Stomach (tissue), 9 donors: Measurements from ENCODE around the gene ORM1. TPM values are rescaled to one million over a fixed set of nuclear protein-coding genes. Genes with fewer than 3 reads are reported as not detected.

Source experiments
- DNase-seq, 2 donors: peaks; one replicate each; pipeline versions ENCODE4 v3.0.0 to v3.0.0-alpha.2; 2013 to 2019
- H3K27ac ChIP-seq, 5 donors: fragments of 200-600 bp in 4 of 5; sonication (generic) in 4 of 5; one replicate each; pipeline ENCODE4 v1.5.1; 2013 to 2019; ENCODE audit warnings: mild to moderate bottlenecking in 1 of 5, moderate library complexity in 1 of 5
- H3K27me3 ChIP-seq, 3 donors: fragments of 200-600 bp; sonication (generic); one replicate each; pipeline ENCODE4 v1.5.1; 2017 to 2019; ENCODE audit warnings: mixed run types in 1 of 3
- H3K36me3 ChIP-seq, 4 donors: fragments of 200-600 bp; sonication (generic); 1 replicate in 3 of 4; 2 replicates in 1 of 4; pipeline ENCODE4 v1.5.1; 2016 to 2019
- H3K4me1 ChIP-seq, 4 donors: fragments of 200-600 bp; sonication (generic); one replicate each; pipeline ENCODE4 v1.5.1; 2016 to 2019
- H3K4me3 ChIP-seq, 4 donors: fragments of 200-600 bp; sonication (generic) in 3 of 4; one replicate each; pipeline ENCODE4 v1.5.1; 2016 to 2019; ENCODE audit warnings: mild to moderate bottlenecking in 1 of 4
- H3K9me3 ChIP-seq, 4 donors: fragments of 200-600 bp; sonication (generic); one replicate each; pipeline ENCODE4 v1.5.1; 2016 to 2019
- EP300 ChIP-seq: sonication (generic); formaldehyde crosslinking; IDR thresholded peaks from one replicate; pipeline ENCODE4 v1.6.1; 2017; ENCODE audit warnings: antibody characterized with exemption
- POLR2A ChIP-seq, 4 donors: fragments of 450-650 bp; IDR thresholded peaks; one replicate each; pipeline ENCODE4 v1.6.1; 2016; ENCODE audit warnings: antibody characterized with exemption in 4 of 4, control low read depth in 2 of 4, mild to moderate bottlenecking in 1 of 4, moderate library complexity in 1 of 4
- POLR2AphosphoS5 ChIP-seq, 3 donors: sonication (generic); formaldehyde crosslinking; IDR thresholded peaks; one replicate each; pipeline ENCODE4 v1.6.1; 2016; ENCODE audit warnings: antibody characterized with exemption in 3 of 3
- WGBS, 5 donors: extraction: QIAGEN DNeasy Blood & Tissue Kit in 3 of 5; methylation state at CpG; one replicate each; pipeline versions ENCODE4 v1.1.5 to v1.1.7; 2013 to 2018; 5-methylcytosine and 5-hydroxymethylcytosine counted together
- intact Hi-C: fragments of 100-400 bp; cut with DNase I; formaldehyde crosslinking; loops from one replicate; pipeline ENCODE4 v1.15.1; 2023; ENCODE audit warnings: low total_unique reads
- polyA plus RNA-seq, 3 donors: library from polyadenylated mRNA; stranded (reverse); fragments of 200-250 nt; gene quantifications; one replicate each; pipeline ENCODE4 v1.2.3, GENCODE V29; 2013
- total RNA-seq, 5 donors: library from RNA; depleted of rRNA; stranded (reverse); fragments of >200 nt; gene quantifications; one replicate each; pipeline versions ENCODE4 v1.1.0 to v1.2.3, GENCODE V29; 2014 to 2016
- TF ChIP-seq, protein P1 (sequence below), 7 experiments: fragments of 450-650 bp in 4 of 7; fragments of 200-600 bp in 3 of 7; sonication (generic) in 3 of 7; IDR thresholded peaks; one replicate each; pipeline ENCODE4 v1.5.1; 2016 to 2019; ENCODE audit warnings: antibody characterized with exemption in 7 of 7, control low read depth in 2 of 7, mild to moderate bottlenecking in 1 of 7
- donor health status: healthy with polysubstance abuse.
- donor health status: Bipolar disorder and iron deficiency.
- donor health status: healthy.

ORM1 gene
- total and polyA plus RNA-seq, 8 donors: 1.6 to 14.8 (median 2.9) TPM; not detected in 3

DNA sequence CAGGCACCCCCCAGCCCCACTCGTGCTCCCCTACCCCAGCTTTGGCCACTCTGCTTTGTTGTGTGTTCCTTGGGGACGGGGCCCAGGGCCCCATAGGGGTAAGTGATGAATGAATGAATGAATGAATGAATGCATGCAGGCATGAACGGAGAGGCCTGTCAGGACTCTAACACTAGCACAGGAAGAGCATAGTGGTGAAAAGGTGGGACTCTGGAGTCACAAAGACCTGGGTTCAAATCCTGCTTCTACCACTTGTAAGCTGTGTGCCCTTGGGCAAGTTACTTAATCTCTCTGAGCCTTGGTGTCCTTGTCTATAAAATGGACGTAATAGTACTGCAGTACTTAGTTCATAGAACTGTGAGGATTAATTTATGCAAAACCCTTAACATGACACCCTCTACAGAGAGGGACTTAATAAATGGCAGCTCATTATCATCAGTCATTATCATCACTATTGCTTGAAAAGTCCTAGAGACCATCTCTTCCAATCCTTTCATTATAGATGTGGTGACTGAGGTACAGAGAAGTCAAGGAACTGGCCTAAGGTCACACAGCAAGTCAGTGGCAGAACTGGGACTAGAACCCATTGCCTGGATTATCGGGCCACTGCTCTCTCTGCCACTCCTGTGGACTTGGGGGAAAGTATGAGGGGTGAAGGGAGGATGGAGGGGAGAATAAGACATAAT lies 20.0 kb downstream of the ORM1 start:
- Histone ChIP-seq H3K27ac (no peak overlapping the region), H3K4me3 (no peak overlapping the region), H3K4me1 (peaks cover 0 to 13% (median 0%) of the 10 kb centered on the region in 4 donors), H3K9me3 (no peaks in the 10 kb centered on the region), H3K27me3 (no peaks in the 10 kb centered on the region), H3K36me3 (peaks cover 84 to 100% (median 100%) of the 10 kb centered on the region in 4 donors)
- TF ChIP-seq POLR2A (IDR thresholded peaks at IDR 0.05) (no peak), EP300 (no peak), POLR2AphosphoS5 (IDR thresholded peaks at IDR 0.05) (no peak)
- TF ChIP-seq, protein P1, sequence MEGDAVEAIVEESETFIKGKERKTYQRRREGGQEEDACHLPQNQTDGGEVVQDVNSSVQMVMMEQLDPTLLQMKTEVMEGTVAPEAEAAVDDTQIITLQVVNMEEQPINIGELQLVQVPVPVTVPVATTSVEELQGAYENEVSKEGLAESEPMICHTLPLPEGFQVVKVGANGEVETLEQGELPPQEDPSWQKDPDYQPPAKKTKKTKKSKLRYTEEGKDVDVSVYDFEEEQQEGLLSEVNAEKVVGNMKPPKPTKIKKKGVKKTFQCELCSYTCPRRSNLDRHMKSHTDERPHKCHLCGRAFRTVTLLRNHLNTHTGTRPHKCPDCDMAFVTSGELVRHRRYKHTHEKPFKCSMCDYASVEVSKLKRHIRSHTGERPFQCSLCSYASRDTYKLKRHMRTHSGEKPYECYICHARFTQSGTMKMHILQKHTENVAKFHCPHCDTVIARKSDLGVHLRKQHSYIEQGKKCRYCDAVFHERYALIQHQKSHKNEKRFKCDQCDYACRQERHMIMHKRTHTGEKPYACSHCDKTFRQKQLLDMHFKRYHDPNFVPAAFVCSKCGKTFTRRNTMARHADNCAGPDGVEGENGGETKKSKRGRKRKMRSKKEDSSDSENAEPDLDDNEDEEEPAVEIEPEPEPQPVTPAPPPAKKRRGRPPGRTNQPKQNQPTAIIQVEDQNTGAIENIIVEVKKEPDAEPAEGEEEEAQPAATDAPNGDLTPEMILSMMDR (IDR thresholded peaks at IDR 0.05): no peak
- DNase-seq: no peak
- intact Hi-C loops: no loop called here
- WGBS, 5 donors: 88 to 94% (median 93%) methylated on average over 5 of the region's 5 CpGs

DNA sequence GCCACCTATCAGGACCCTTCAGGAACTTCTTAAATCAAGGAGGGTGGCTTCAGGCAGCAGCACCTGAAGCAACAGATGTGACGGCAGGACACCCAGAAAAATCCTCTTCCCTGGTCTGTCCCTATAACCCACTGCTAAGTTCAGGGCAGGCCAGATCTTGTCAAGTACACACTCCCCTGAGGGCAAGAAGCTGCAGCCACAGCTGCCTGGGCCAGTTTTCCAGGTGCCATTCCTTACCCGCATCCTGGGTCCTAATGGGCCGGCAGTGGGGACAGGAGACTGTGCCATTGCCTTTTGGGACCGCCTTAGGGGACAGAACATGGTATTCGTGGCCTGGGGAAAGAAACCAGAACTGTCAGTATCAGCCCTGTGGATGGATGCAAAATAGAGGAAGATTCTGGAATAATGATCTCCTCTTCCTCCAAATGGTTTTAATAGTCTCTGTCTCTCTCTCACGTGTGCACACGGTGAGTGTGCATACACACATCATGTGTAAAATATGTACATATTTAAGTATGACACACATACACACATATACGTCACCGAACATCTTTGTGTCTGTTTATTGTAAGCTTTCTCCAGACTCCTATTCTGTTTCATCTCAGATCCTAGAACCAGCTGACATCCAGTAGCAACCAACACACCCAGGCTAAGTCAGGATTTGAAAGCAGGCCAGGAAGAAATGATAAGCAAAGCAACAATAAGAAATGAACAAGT lies 20.7 kb downstream of the ORM1 start:
- H3K9me3 ChIP-seq: no peaks in the 10 kb centered on the region
- peaks cover 0 to 14% (median 2%) of the 10 kb centered on the region in 4 donors for H3K4me1 ChIP-seq
- no peak overlapping the region for H3K27ac ChIP-seq
- H3K36me3 ChIP-seq: peaks cover 77 to 100% (median 100%) of the 10 kb centered on the region in 4 donors
- WGBS, 5 donors: 84 to 93% (median 89%) methylated on average over 9 of the region's 9 CpGs
- TF ChIP-seq POLR2AphosphoS5 (IDR thresholded peaks at IDR 0.05): peak in 1 of 3 donors; percentile 58
- TF ChIP-seq POLR2A (IDR thresholded peaks at IDR 0.05): no peak
- TF ChIP-seq EP300: no peak
- no peak for DNase-seq
- H3K27me3 ChIP-seq: no peaks in the 10 kb centered on the region
- H3K4me3 ChIP-seq: no peak overlapping the region
- intact Hi-C loops: no loop called here

DNA sequence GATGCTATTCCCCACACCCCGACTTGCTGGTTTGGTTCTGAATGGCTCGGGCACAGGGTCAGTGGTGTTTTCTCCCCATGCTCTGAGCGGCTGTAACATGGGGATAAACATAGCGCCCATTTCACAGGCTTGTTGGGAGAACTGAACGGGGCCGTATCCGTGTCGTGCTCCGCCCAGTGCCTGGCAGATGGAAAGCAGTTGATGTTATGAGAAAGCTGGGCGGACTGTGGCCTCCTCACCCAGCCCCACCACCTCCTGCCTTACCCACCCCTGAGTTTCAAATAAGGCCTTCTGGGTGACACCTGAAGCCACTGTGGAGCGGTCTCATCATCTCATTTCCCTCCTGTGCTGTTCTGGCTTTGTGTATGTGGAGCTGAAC lies 21.3 kb downstream of the ORM1 start:
- TF ChIP-seq, protein P1 (IDR thresholded peaks at IDR 0.05): no peak
- no peak for TF ChIP-seq POLR2AphosphoS5 (IDR thresholded peaks at IDR 0.05)
- TF ChIP-seq EP300: no peak
- no peak for TF ChIP-seq POLR2A (IDR thresholded peaks at IDR 0.05)
- H3K27ac ChIP-seq: no peak overlapping the region
- H3K27me3 ChIP-seq: no peaks in the 10 kb centered on the region
- WGBS, 5 donors: 85 to 95% (median 89%) methylated on average over 11 of the region's 11 CpGs
- no peak overlapping the region for H3K4me3 ChIP-seq
- H3K9me3 ChIP-seq: no peaks in the 10 kb centered on the region
- H3K4me1 ChIP-seq: peaks cover 0 to 17% (median 6%) of the 10 kb centered on the region in 4 donors
- peaks cover 77 to 100% (median 100%) of the 10 kb centered on the region in 4 donors for H3K36me3 ChIP-seq
- intact Hi-C loops: no loop called here
- DNase-seq: no peak

DNA sequence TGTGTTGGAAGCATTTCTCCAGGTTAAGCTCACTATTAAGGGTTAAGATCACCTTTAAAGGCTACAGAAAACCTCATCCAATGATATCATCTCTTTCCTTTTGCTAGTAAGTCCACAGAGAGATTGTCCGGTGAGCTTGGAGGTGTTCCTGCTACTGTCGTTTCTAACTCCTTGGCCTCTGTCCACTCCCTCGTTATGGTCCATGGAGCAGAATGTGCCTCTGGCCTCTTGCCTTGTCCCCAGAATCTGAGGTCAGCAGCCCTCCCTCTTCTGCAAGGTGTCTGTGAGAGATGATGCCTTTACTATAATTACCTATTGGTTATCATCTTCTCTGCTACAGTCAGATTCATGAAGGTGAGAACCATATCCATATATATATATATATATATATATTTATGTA lies 21.8 kb downstream of the ORM1 start:
- no peak overlapping the region for H3K27ac ChIP-seq
- TF ChIP-seq EP300 (no peak), POLR2A (IDR thresholded peaks at IDR 0.05) (no peak), POLR2AphosphoS5 (IDR thresholded peaks at IDR 0.05) (no peak)
- TF ChIP-seq, protein P1 (IDR thresholded peaks at IDR 0.05): no peak
- no peak overlapping the region for H3K4me3 ChIP-seq
- 34 to 64% (median 56%) methylated on average over 3 of the region's 3 CpGs for WGBS, 5 donors
- H3K9me3 ChIP-seq: no peaks in the 10 kb centered on the region
- peaks cover 76 to 100% (median 100%) of the 10 kb centered on the region in 4 donors for H3K36me3 ChIP-seq
- intact Hi-C loops: no loop called here
- H3K4me1 ChIP-seq: peaks cover 0 to 17% (median 9%) of the 10 kb centered on the region in 4 donors
- no peaks in the 10 kb centered on the region for H3K27me3 ChIP-seq
- DNase-seq: no peak
